A673 (cell line): Measurements from ENCODE around the gene HERC4. TPM values are rescaled to one million over a fixed set of nuclear protein-coding genes. Genes with fewer than 3 reads are reported as not detected.
A peak's percentile ranks its signal among the peaks of the same experiment; 100 is the strongest.

Experiments
- BruUV-seq: library from RNA; stranded (reverse); fragments of 400-500 nt; replicated peaks from 2 replicates; lab custom pipeline; 2021; lab: Mats Ljungman, UMichigan
- CTCF ChIA-PET: fragments of 300-600 bp; sonication (Branson Sonifier 250); formaldehyde crosslinking; loops from one replicate; lab custom pipeline; 2022; ENCODE audit warnings: antibody characterized with exemption; lab: Charles Lee
- POLR2A ChIA-PET: fragments of 300-600 bp; sonication (Branson Sonifier 250); formaldehyde crosslinking; loops from one replicate; lab custom pipeline; 2022; ENCODE audit warnings: antibody characterized with exemption; ENCODE audit not compliant: low non-redundant PET; lab: Charles Lee
- DNase-seq: peaks from one replicate; pipeline ENCODE4 v3.0.0-alpha.2; 2015; ENCODE audit warnings: low spot score
- H3K27ac ChIP-seq: fragments of 200-600 bp; sonication (generic); 2 replicates; pipeline ENCODE4 v1.5.1; 2016; ENCODE audit warnings: mixed run types, low read depth, mild to moderate bottlenecking, mixed read lengths, antibody characterized with exemption, low read length; ENCODE audit not compliant: poor library complexity, severe bottlenecking
- H3K27me3 ChIP-seq: fragments of 200-600 bp; sonication (generic); replicated peaks from 2 replicates; pipeline ENCODE4 v1.6.1; 2017; ENCODE audit warnings: mixed run types, low read depth, mild to moderate bottlenecking, mixed read lengths, antibody characterized with exemption, low read length; ENCODE audit not compliant: insufficient read depth, poor library complexity
- H3K36me3 ChIP-seq: fragments of 200-600 bp; sonication (generic); 2 replicates; pipeline ENCODE4 v1.6.1; 2016; ENCODE audit warnings: mixed run types, mild to moderate bottlenecking, mixed read lengths, antibody characterized with exemption, low read length; ENCODE audit not compliant: insufficient read depth, poor library complexity, severe bottlenecking
- H3K4me1 ChIP-seq: fragments of 200-600 bp; sonication (generic); 2 replicates; pipeline ENCODE4 v1.6.1; 2017; ENCODE audit warnings: mixed run types, mild to moderate bottlenecking, mixed read lengths, antibody characterized with exemption, low read length; ENCODE audit not compliant: insufficient read depth, poor library complexity, severe bottlenecking
- H3K4me3 ChIP-seq: fragments of 200-600 bp; sonication (generic); 2 replicates; pipeline ENCODE4 v1.5.1; 2016; ENCODE audit warnings: low read depth, mixed run types, mild to moderate bottlenecking, mixed read lengths, low read length; ENCODE audit not compliant: poor library complexity, severe bottlenecking
- H3K9me3 ChIP-seq: fragments of 200-600 bp; sonication (generic); 2 replicates; pipeline ENCODE4 v1.6.1; 2016; ENCODE audit warnings: mixed run types, low read depth, mild to moderate bottlenecking, mixed read lengths, antibody characterized with exemption, low read length; ENCODE audit not compliant: poor library complexity, severe bottlenecking
- EZH2 ChIP-seq: fragments of 200-600 bp; sonication (generic); IDR thresholded peaks from 2 replicates; pipeline ENCODE4 v1.6.1; 2017; ENCODE audit warnings: borderline replicate concordance, low read depth, mild to moderate bottlenecking, mixed read lengths, antibody characterized with exemption, low read length; ENCODE audit not compliant: poor library complexity, severe bottlenecking
- intact Hi-C: fragments of 100-400 bp; cut with micrococcal nuclease; formaldehyde crosslinking; loops from one replicate; pipeline ENCODE4 v1.10.0; 2022; ENCODE audit not compliant: unreplicated experiment
- total RNA-seq: library from RNA; stranded (reverse); gene quantifications from 2 replicates; pipeline ENCODE4 v1.2.3, GENCODE V29; 2021
- TF ChIP-seq, protein P1 (sequence below): fragments of 300-800, 200-600 bp; sonication (generic); conservative IDR thresholded peaks from 2 replicates; pipeline ENCODE4 v1.5.1; 2017; ENCODE audit warnings: low read depth, mild to moderate bottlenecking, antibody characterized with exemption, low read length, moderate library complexity, mixed read lengths

HERC4 gene
- total RNA-seq, 1 experiment from 2014 or later, result 52.2 TPM

DNA sequence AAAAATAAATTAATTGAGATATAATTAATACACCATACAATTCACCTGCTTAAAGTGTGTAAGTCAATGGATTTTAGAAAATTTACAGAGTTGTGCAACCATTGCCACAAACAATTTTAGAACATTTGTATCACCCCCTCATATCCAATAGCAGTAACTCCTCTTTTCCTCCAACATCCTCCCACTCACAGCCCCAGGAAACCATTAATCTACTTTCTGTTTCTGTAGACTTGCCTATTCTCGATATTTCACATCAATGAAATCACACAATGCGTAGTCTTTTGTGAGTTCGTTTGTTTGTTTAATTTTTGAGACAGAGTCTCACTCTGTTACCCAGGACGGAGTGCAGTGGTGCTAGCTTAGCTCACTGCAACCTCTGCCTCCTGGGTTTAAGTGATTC, 13.7 kb upstream of the HERC4 start:
- POLR2A ChIA-PET, result no interaction called here
- Histone ChIP-seq H3K9me3 (no peaks in the 10 kb centered on the region), H3K4me3 (no peak overlapping the region), H3K4me1 (peaks cover 29% of the 10 kb centered on the region), H3K36me3 (no peaks in the 10 kb centered on the region), H3K27me3 (no peaks in the 10 kb centered on the region), H3K27ac (no peak overlapping the region)
- peak; percentile 42 for DNase-seq
- CTCF ChIA-PET, result no interaction called here
- no TSS peak for BruUV-seq
- no peak for TF ChIP-seq EZH2
- TF ChIP-seq, protein P1, sequence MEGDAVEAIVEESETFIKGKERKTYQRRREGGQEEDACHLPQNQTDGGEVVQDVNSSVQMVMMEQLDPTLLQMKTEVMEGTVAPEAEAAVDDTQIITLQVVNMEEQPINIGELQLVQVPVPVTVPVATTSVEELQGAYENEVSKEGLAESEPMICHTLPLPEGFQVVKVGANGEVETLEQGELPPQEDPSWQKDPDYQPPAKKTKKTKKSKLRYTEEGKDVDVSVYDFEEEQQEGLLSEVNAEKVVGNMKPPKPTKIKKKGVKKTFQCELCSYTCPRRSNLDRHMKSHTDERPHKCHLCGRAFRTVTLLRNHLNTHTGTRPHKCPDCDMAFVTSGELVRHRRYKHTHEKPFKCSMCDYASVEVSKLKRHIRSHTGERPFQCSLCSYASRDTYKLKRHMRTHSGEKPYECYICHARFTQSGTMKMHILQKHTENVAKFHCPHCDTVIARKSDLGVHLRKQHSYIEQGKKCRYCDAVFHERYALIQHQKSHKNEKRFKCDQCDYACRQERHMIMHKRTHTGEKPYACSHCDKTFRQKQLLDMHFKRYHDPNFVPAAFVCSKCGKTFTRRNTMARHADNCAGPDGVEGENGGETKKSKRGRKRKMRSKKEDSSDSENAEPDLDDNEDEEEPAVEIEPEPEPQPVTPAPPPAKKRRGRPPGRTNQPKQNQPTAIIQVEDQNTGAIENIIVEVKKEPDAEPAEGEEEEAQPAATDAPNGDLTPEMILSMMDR, result no peak
- intact Hi-C loops, result no loop called here

GRCh38 chr10:68087685-68088401, 12.8 kb upstream of the HERC4 start:
- TF ChIP-seq EZH2, result no peak
- no TSS peak for BruUV-seq
- H3K4me1 ChIP-seq, result peaks cover 38% of the 10 kb centered on the region
- no peaks in the 10 kb centered on the region for H3K27me3 ChIP-seq
- no peaks in the 10 kb centered on the region for H3K36me3 ChIP-seq
- H3K27ac ChIP-seq, result no peak overlapping the region
- intact Hi-C loops, result no loop called here
- POLR2A ChIA-PET, result no interaction called here
- H3K9me3 ChIP-seq, result no peaks in the 10 kb centered on the region
- H3K4me3 ChIP-seq, result no peak overlapping the region
- CTCF ChIA-PET, result no interaction called here
- DNase-seq, result no peak

- ChIA-PET CTCF (no interaction called here), POLR2A (no interaction called here)
- no peak overlapping the region for H3K27ac ChIP-seq
- H3K9me3 ChIP-seq, result no peaks in the 10 kb centered on the region
- H3K4me1 ChIP-seq, result peaks cover 35% of the 10 kb centered on the region
- DNase-seq, result no peak
- H3K36me3 ChIP-seq, result no peaks in the 10 kb centered on the region
- no TSS peak for BruUV-seq
- H3K4me3 ChIP-seq, result no peak overlapping the region
- no peaks in the 10 kb centered on the region for H3K27me3 ChIP-seq
- intact Hi-C loops, result no loop called here
- TF ChIP-seq, protein P1, result no peak
- no peak for TF ChIP-seq EZH2
Observed at GRCh38 chr10:68086910-68087684, 12.0 kb upstream of the HERC4 start.
